ENCODE measurements around the gene KITLG. TPM values are rescaled to one million over a fixed set of nuclear protein-coding genes. Genes with fewer than 3 reads are reported as not detected.

KITLG gene
- polyA plus RNA-seq, 1 of the 3 experiments (the other 2 are of a cell fraction), result 8.9 TPM

GRCh38 chr12:88494520-88494919 lies 85.8 kb downstream of the KITLG start:
- Histone ChIP-seq H3K9me2 (no peaks in the 10 kb centered on the region), H3K27ac (ENCODE audit: low read depth in 2 of 2, low read length in 1 of 2) (peak overlapping the region in 1 of 2 experiments; percentile 46; a peak in 2 of 4 replicates), H3K79me2 (ENCODE audit: insufficient read depth) (peaks cover 33% of the 10 kb centered on the region), H3K9ac (no peak overlapping the region), H2AFZ (ENCODE audit: low read depth) (no peak overlapping the region), H3K4me1 (ENCODE audit: control insufficient read depth in 1 of 2, insufficient read depth in 2 of 2, low read depth in 1 of 2, low read length in 1 of 2) (peaks cover 0 to 2% of the 10 kb centered on the region in 2 experiments; a peak in 2 of 4 replicates), H3K4me2 (no peak overlapping the region), H3F3A (replicated peaks; ENCODE audit: insufficient read depth) (peaks cover 73% of the 10 kb centered on the region), H3K27me3 (ENCODE audit: insufficient read depth) (no peaks in the 10 kb centered on the region), H3K4me3 (ENCODE audit: low read depth in 2 of 2, low read length in 1 of 2) (no peak overlapping the region), H3K36me3 (replicated peaks in 1 of 2; ENCODE audit: control insufficient read depth in 1 of 2, insufficient read depth in 2 of 2, low read length in 1 of 2) (peaks cover 0 to 72% of the 10 kb centered on the region in 2 experiments), H3K9me3 (no peaks in the 10 kb centered on the region), H4K20me1 (ENCODE audit: insufficient read depth) (no peaks in the 10 kb centered on the region)
- DNase-seq, result no peak
- 92% methylated on average over 1 of the region's 1 CpG for WGBS (ENCODE audit: low lambda C conversion rate)
- TF ChIP-seq GABPA (IDR thresholded peaks at IDR 0.05; ENCODE audit: low read depth), result no peak
- TF ChIP-seq USF2 (IDR thresholded peaks at IDR 0.05; ENCODE audit: borderline replicate concordance, low read depth, low read length), result no peak
- TF ChIP-seq YY1 (IDR thresholded peaks at IDR 0.05; ENCODE audit: low read depth), result no peak
- TF ChIP-seq GATA2 (CRISPR knock-in tag; IDR thresholded peaks at IDR 0.05), result peak; percentile 70
- no peak for TF ChIP-seq RFX5 (IDR thresholded peaks at IDR 0.05; ENCODE audit: low read length)
- CTCF ChIA-PET, result interaction anchor here (0.6 to 1.3 kb wide), 3 partner anchors 11 to 84 kb away, joined by 3 to 4 read pairs (median 3); no protein-coding TSS in a partner anchor
- POLR2A ChIA-PET, result no interaction called here

GRCh38 chr12:88493636-88494035 lies 86.6 kb downstream of the KITLG start:
- Histone ChIP-seq H3F3A (replicated peaks; ENCODE audit: insufficient read depth) (peaks cover 76% of the 10 kb centered on the region), H3K27ac (ENCODE audit: low read depth in 2 of 2, low read length in 1 of 2) (peak overlapping the region in 1 of 2 experiments; percentile 46; a peak in 2 of 4 replicates), H3K4me2 (no peak overlapping the region), H3K27me3 (ENCODE audit: insufficient read depth) (no peaks in the 10 kb centered on the region), H2AFZ (ENCODE audit: low read depth) (no peak overlapping the region), H3K79me2 (ENCODE audit: insufficient read depth) (peaks cover 29% of the 10 kb centered on the region), H3K4me1 (ENCODE audit: control insufficient read depth in 1 of 2, insufficient read depth in 2 of 2, low read depth in 1 of 2, low read length in 1 of 2) (peaks cover 0 to 2% of the 10 kb centered on the region in 2 experiments; a peak in 2 of 4 replicates), H3K9me2 (no peaks in the 10 kb centered on the region), H4K20me1 (ENCODE audit: insufficient read depth) (no peaks in the 10 kb centered on the region), H3K36me3 (replicated peaks in 1 of 2; ENCODE audit: control insufficient read depth in 1 of 2, insufficient read depth in 2 of 2, low read length in 1 of 2) (peaks cover 0 to 64% of the 10 kb centered on the region in 2 experiments), H3K4me3 (ENCODE audit: low read depth in 2 of 2, low read length in 1 of 2) (no peak overlapping the region), H3K9ac (no peak overlapping the region), H3K9me3 (no peaks in the 10 kb centered on the region)
- ChIA-PET CTCF (no interaction called here), POLR2A (no interaction called here)
- no peak for DNase-seq
- TF ChIP-seq MAX (IDR thresholded peaks at IDR 0.05; ENCODE audit: low read depth) (no peak), JUND (IDR thresholded peaks at IDR 0.05) (0 out of 2 replicates have a peak, but pooled peaks have one; percentile 13), FOSL2 (IDR thresholded peaks at IDR 0.05; ENCODE audit: borderline replicate concordance, low read depth) (peak; percentile 25; the same call in 1 of the 2 replicates), TCF12 (IDR thresholded peaks at IDR 0.05) (0 out of 2 replicates have a peak, but pooled peaks have one; percentile 33), CTCF (IDR thresholded peaks at IDR 0.05) (no peak), GABPA (IDR thresholded peaks at IDR 0.05; ENCODE audit: low read depth) (no peak), NFIC (IDR thresholded peaks at IDR 0.05; ENCODE audit: borderline replicate concordance) (peak; percentile 84), SMC3 (IDR thresholded peaks at IDR 0.05; ENCODE audit: low read depth, low read length) (no peak)
- WGBS (ENCODE audit: low lambda C conversion rate), result 15% methylated on average over 2 of the region's 2 CpGs

Measured in SK-N-SH (cell line).